Neural cell (in vitro differentiated cells): ENCODE measurements around the gene TMEM218. TPM values are rescaled to one million over a fixed set of nuclear protein-coding genes. Genes with fewer than 3 reads are reported as not detected.

Experiments used
- H2AFZ ChIP-seq: fragments of 200-600, 300-800 bp; sonication (generic), shearing (Covaris generic); 2 replicates; pipeline ENCODE4 v1.6.0; 2014; ENCODE audit warnings: low read depth, mild to moderate bottlenecking, antibody characterized with exemption, low read length, moderate library complexity
- H3F3A ChIP-seq: fragments of 200-600 bp; shearing (Covaris generic); 2 replicates; pipeline ENCODE4 v1.6.1; 2016; ENCODE audit warnings: mild to moderate bottlenecking, moderate library complexity, mixed read lengths, antibody characterized with exemption, low read length; ENCODE audit not compliant: insufficient read depth, poor library complexity, severe bottlenecking
- H3K27ac ChIP-seq: fragments of 200-600, 300-800 bp; sonication (generic), shearing (Covaris generic); 2 replicates; pipeline ENCODE4 v1.5.1; 2014; ENCODE audit warnings: mild to moderate bottlenecking, low read length, moderate library complexity
- H3K27me3 ChIP-seq: fragments of 300-800, 200-600 bp; sonication (generic), shearing (Covaris generic); 2 replicates; pipeline ENCODE4 v1.6.0; 2014; ENCODE audit warnings: mild to moderate bottlenecking, low read depth, low read length, moderate library complexity; ENCODE audit not compliant: insufficient read depth
- H3K36me3 ChIP-seq: fragments of 300-800, 200-600 bp; sonication (generic), shearing (Covaris generic); 2 replicates; pipeline ENCODE4 v1.5.1; 2014; ENCODE audit warnings: mild to moderate bottlenecking, antibody characterized with exemption, low read length, moderate library complexity; ENCODE audit not compliant: insufficient read depth
- H3K4me2 ChIP-seq: fragments of 300-800, 200-600 bp; sonication (generic), shearing (Covaris generic); 2 replicates; pipeline ENCODE4 v1.6.0; 2014; ENCODE audit warnings: mild to moderate bottlenecking, low read length
- H3K4me3 ChIP-seq: fragments of 300-800, 200-600 bp; sonication (generic), shearing (Covaris generic); 2 replicates; pipeline ENCODE4 v1.5.1; 2014; ENCODE audit warnings: mild to moderate bottlenecking, low read length, moderate library complexity
- H3K79me2 ChIP-seq: fragments of 200-600 bp; shearing (Covaris generic); replicated peaks from 2 replicates; pipeline ENCODE4 v1.6.0; 2014; ENCODE audit warnings: mild to moderate bottlenecking, low read length, moderate library complexity; ENCODE audit not compliant: insufficient read depth
- H3K9ac ChIP-seq: fragments of 300-800, 200-600 bp; sonication (generic), shearing (Covaris generic); 2 replicates; pipeline ENCODE4 v1.6.1; 2016; ENCODE audit warnings: mild to moderate bottlenecking, low read length, mixed read lengths
- H3K9me2 ChIP-seq: fragments of 200-600 bp; shearing (Covaris generic); 2 replicates; pipeline ENCODE4 v1.6.1; 2016; ENCODE audit warnings: mild to moderate bottlenecking, low read length, mixed read lengths; ENCODE audit not compliant: insufficient read depth
- H3K9me3 ChIP-seq: fragments of 200-600, 300-800 bp; sonication (generic), shearing (Covaris generic); 2 replicates; pipeline ENCODE4 v1.6.1; 2016; ENCODE audit warnings: mild to moderate bottlenecking, mixed run types, low read length, moderate library complexity, mixed read lengths
- H4K20me1 ChIP-seq: fragments of 200-600 bp; shearing (Covaris generic); 2 replicates; pipeline ENCODE4 v1.6.1; 2016; ENCODE audit warnings: mild to moderate bottlenecking, mixed run types; ENCODE audit not compliant: insufficient read depth
- CTCF ChIP-seq: fragments of 450-650 bp; IDR thresholded peaks from 2 replicates; pipeline ENCODE4 v1.5.1; 2014; ENCODE audit warnings: antibody characterized with exemption, mild to moderate bottlenecking, moderate library complexity; ENCODE audit not compliant: poor library complexity, severe bottlenecking
- EP300 ChIP-seq: fragments of 450-650 bp; conservative IDR thresholded peaks from 2 replicates; pipeline ENCODE4 v1.6.1; 2014; ENCODE audit warnings: antibody characterized with exemption, mild to moderate bottlenecking, moderate library complexity; ENCODE audit not compliant: poor library complexity, severe bottlenecking
- EZH2 ChIP-seq: fragments of 200-600, 300-800 bp; shearing (Covaris generic), sonication (generic); IDR thresholded peaks from 2 replicates; pipeline ENCODE4 v1.6.1; 2014; ENCODE audit warnings: antibody characterized with exemption, low read length, borderline replicate concordance, mild to moderate bottlenecking; ENCODE audit not compliant: insufficient read depth, poor library complexity, severe bottlenecking
- MXI1 ChIP-seq: fragments of 450-650 bp; conservative IDR thresholded peaks from 2 replicates; pipeline ENCODE4 v1.6.1; 2014; ENCODE audit warnings: antibody characterized with exemption, mild to moderate bottlenecking; ENCODE audit not compliant: poor library complexity, severe bottlenecking
- POLR2AphosphoS5 ChIP-seq: IDR thresholded peaks from 2 replicates; pipeline ENCODE4 v1.6.1; 2012
- RAD21 ChIP-seq: fragments of 450-650 bp; conservative IDR thresholded peaks from 2 replicates; pipeline ENCODE4 v1.6.1; 2014; ENCODE audit warnings: antibody characterized with exemption, mild to moderate bottlenecking, moderate library complexity
- REST ChIP-seq: IDR thresholded peaks from 2 replicates; pipeline ENCODE4 v1.6.1; 2012; ENCODE audit warnings: borderline replicate concordance
- SMC3 ChIP-seq: fragments of 450-650 bp; conservative IDR thresholded peaks from 2 replicates; pipeline ENCODE4 v1.6.1; 2014; ENCODE audit warnings: antibody characterized with exemption, mild to moderate bottlenecking, moderate library complexity; ENCODE audit not compliant: poor library complexity
- TAF1 ChIP-seq: IDR thresholded peaks from 2 replicates; pipeline ENCODE4 v1.6.1; 2012; ENCODE audit warnings: low read depth
- polyA plus RNA-seq: library from polyadenylated mRNA; depleted of rRNA; stranded (reverse); fragments of >200 nt; gene quantifications from 2 replicates; pipeline ENCODE4 v1.2.3, GENCODE V29; 2014

TMEM218 gene
- polyA plus RNA-seq, 1 donor from 2014 or later, result 70.0 TPM

- Histone ChIP-seq H3K36me3 (no peaks in the 10 kb centered on the region), H4K20me1 (no peaks in the 10 kb centered on the region)
These were observed 17.9 kb downstream of the TMEM218 start for GRCh38 chr11:125093502-125093901.

GRCh38 chr11:125092669-125093068, 18.8 kb downstream of the TMEM218 start:
- no peak overlapping the region for H3K4me2 ChIP-seq
- no peaks in the 10 kb centered on the region for H3K9me2 ChIP-seq

More at GRCh38 chr11:125093502-125093901, 17.9 kb downstream of the TMEM218 start:
- H3K4me3 ChIP-seq, result no peak overlapping the region
- H2AFZ ChIP-seq, result no peak overlapping the region
- H3K9me3 ChIP-seq, result no peaks in the 10 kb centered on the region
- H3K27me3 ChIP-seq, result no peaks in the 10 kb centered on the region
- H3K9me2 ChIP-seq, result no peaks in the 10 kb centered on the region
- TF ChIP-seq REST (no peak), EP300 (no peak)
- H3K79me2 ChIP-seq, result no peaks in the 10 kb centered on the region
- H3F3A ChIP-seq, result no peaks in the 10 kb centered on the region
- H3K27ac ChIP-seq, result no peak overlapping the region
- no peak overlapping the region for H3K9ac ChIP-seq
- no peak overlapping the region for H3K4me2 ChIP-seq

More at GRCh38 chr11:125092669-125093068, 18.8 kb downstream of the TMEM218 start:
- no peak overlapping the region for H3K4me3 ChIP-seq
- no peaks in the 10 kb centered on the region for H3K36me3 ChIP-seq
- H2AFZ ChIP-seq, result no peak overlapping the region
- no peaks in the 10 kb centered on the region for H4K20me1 ChIP-seq
- no peak overlapping the region for H3K9ac ChIP-seq
- H3K27ac ChIP-seq, result no peak overlapping the region
- H3F3A ChIP-seq, result no peaks in the 10 kb centered on the region
- TF ChIP-seq EP300 (no peak), SMC3 (no peak), POLR2AphosphoS5 (no peak), MXI1 (no peak), REST (no peak), EZH2 (no peak), TAF1 (no peak), CTCF (no peak), RAD21 (no peak)
- H3K27me3 ChIP-seq, result no peaks in the 10 kb centered on the region
- H3K9me3 ChIP-seq, result no peaks in the 10 kb centered on the region
- H3K79me2 ChIP-seq, result no peaks in the 10 kb centered on the region
